Activated T-cell treated with anti-CD3 and anti-CD28 coated beads for 48 hours (primary cell): ENCODE measurements around the gene DCBLD2.
"Not testable (repeated sequence)": the region's sequence is repeated elsewhere in the genome, so short reads cannot be mapped to it uniquely, and the experiment has no call there.

ENCODE experiments used
- DNase-seq: peaks from one replicate; pipeline ENCODE4 v3.0.0-alpha.2; 2020; ENCODE audit warnings: low read depth

DCBLD2 gene

GRCh38 chr3:98890965-98891910, 10.3 kb downstream of the DCBLD2 start:
- no peak for DNase-seq

- DNase-seq, result no peak
Measured at GRCh38 chr3:98890181-98890835, 11.2 kb downstream of the DCBLD2 start.

- no peak for DNase-seq
Measured at GRCh38 chr3:98887684-98888083, 13.8 kb downstream of the DCBLD2 start.

GRCh38 chr3:98886525-98886924, 15.0 kb downstream of the DCBLD2 start:
- no peak for DNase-seq

GRCh38 chr3:98885851-98886250, 15.6 kb downstream of the DCBLD2 start:
- DNase-seq, result no peak

- DNase-seq, result no peak
Measured at GRCh38 chr3:98884675-98885371, 16.7 kb downstream of the DCBLD2 start.

GRCh38 chr3:98882614-98883333, 18.7 kb downstream of the DCBLD2 start:
- DNase-seq, result not testable (repeated sequence)

- no peak for DNase-seq
Measured at GRCh38 chr3:98877132-98877531, 24.4 kb downstream of the DCBLD2 start.

GRCh38 chr3:98875535-98875934, 26.0 kb downstream of the DCBLD2 start:
- DNase-seq, result no peak

GRCh38 chr3:98874602-98875249, 26.8 kb downstream of the DCBLD2 start:
- DNase-seq, result no peak

- DNase-seq, result no peak
Measured at GRCh38 chr3:98869391-98869790, 32.1 kb downstream of the DCBLD2 start.

- DNase-seq, result not testable (repeated sequence)
Measured at GRCh38 chr3:98857971-98858370, 43.5 kb downstream of the DCBLD2 start.

- not testable (repeated sequence) for DNase-seq
Measured at GRCh38 chr3:98857258-98857657, 44.2 kb downstream of the DCBLD2 start.

GRCh38 chr3:98856724-98857123, 44.8 kb downstream of the DCBLD2 start:
- DNase-seq, result no peak

GRCh38 chr3:98855806-98856400, 45.6 kb downstream of the DCBLD2 start:
- DNase-seq, result no peak

GRCh38 chr3:98848108-98848507, 53.4 kb downstream of the DCBLD2 start:
- no peak for DNase-seq

GRCh38 chr3:98846101-98846500, 55.4 kb downstream of the DCBLD2 start:
- DNase-seq, result no peak

GRCh38 chr3:98843266-98843959, 58.1 kb downstream of the DCBLD2 start:
- no peak for DNase-seq

GRCh38 chr3:98839846-98840245, 61.6 kb downstream of the DCBLD2 start:
- DNase-seq, result no peak

GRCh38 chr3:98831060-98831459, 70.4 kb downstream of the DCBLD2 start:
- not testable (repeated sequence) for DNase-seq
